CD4-positive, alpha-beta T cell treated with Interleukin-1 beta for 1 hour (primary cell): ENCODE results near the gene LRP1.

Source experiments
- DNase-seq, 2 donors: peaks; one replicate each; pipeline ENCODE4 v3.0.0-alpha.2; 2020 to 2022

The LRP1 gene

GRCh38 chr12:57227315-57228115 lies 99.2 kb downstream of the LRP1 start:
- no peak for DNase-seq

- peak in 1 of 2 donors; percentile 54 for DNase-seq
These were observed 100.9 kb downstream of the LRP1 start for GRCh38 chr12:57229046-57229633.

- peak; percentile 94 to 95 for DNase-seq
These were observed 101.5 kb downstream of the LRP1 start, which contains the start of gene SHMT2 for GRCh38 chr12:57229634-57230380. Gene SHMT2, plus strand, starts transcription at chr12:57229711. Its CDS starts 68 bp downstream, at chr12:57229779.

GRCh38 chr12:57230381-57231155 lies 102.3 kb downstream of the LRP1 start:
- no peak for DNase-seq

GRCh38 chr12:57231276-57232021 lies 103.2 kb downstream of the LRP1 start:
- DNase-seq = no peak

GRCh38 chr12:57232156-57232756 lies 104.0 kb downstream of the LRP1 start:
- DNase-seq = no peak

- no peak for DNase-seq
These were observed 105.3 kb downstream of the LRP1 start for GRCh38 chr12:57233357-57234232.

- DNase-seq = no peak
These were observed 105.9 kb downstream of the LRP1 start for GRCh38 chr12:57234233-57234570.

GRCh38 chr12:57234571-57235016 lies 106.3 kb downstream of the LRP1 start:
- peak in 1 of 2 donors; percentile 55 for DNase-seq

DNA sequence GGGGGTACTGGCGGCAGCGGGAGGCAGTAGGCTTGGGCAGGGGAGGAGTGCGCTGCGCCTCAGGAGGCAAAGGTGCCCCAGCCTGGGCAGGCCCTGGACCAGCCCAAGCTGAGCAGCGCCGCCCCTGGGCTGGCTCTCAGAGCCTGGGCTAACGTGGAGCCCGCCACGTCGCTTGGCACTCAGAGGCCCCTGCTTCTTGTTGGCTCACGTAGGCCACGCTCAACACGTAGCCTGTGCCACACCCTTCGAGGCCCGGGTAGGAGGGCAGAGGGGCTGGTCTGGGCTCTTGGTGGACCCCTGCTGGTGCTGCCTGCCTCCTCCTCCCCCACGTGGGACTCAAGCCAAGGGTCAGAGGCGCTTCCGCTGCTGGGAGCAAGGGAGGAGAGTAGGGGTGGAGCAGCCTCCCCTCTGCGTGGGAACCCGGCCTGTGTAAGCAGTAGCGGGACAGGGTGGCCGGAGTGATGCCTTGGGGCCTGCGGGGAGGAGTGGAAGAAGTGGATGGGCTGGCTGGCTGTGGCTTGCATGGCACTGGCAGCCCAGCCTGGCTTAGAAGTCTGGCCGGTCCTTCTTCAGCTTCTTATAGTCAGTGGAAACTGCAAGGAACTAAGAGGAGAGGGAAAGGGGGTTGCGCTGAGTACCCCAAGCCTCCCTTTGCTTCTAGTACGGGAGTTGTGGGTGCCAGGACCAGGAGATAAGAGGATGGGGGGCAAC lies 106.9 kb downstream of the LRP1 start:
- peak in 1 of 2 donors; percentile 38 for DNase-seq

- DNase-seq = no peak
These were observed 107.4 kb downstream of the LRP1 start for GRCh38 chr12:57235728-57236131.

DNA sequence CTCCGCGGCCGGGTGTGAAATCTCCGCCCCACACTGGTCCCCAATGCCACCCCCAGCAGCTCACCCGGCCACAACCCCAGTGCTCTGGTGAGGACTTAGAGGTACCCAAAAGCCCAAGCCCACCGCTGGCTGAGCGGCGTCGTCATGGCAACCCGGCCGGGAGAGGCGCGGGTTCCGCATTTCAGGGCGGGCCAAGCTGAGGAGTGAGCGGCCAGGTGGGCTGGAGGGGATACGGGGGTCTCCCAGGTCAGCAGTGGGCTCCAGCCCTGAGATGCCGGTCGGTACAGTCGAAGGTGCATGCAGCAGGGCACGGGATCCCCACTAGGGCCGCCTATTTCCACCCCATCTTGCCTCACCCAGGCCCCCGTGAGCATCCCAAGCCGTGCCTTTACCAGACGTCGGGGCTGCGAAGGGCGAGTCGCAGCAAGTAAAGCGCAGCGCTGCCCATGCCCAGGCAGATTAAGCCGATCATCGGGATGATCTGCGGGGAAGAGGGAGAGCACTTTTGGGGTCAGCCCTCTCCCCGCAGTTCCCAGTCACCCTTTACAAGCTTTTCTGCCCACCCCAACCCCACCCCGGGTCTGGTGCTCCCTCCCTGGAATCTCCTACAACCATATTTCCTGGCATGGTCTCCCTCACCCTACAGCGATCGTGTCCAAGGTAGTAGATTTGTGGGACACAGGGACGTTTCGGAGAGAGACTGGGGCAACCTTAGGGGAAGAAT lies 108.1 kb downstream of the LRP1 start:
- DNase-seq = peak in 1 of 2 donors; percentile 41

- DNase-seq = no peak
These were observed 108.8 kb downstream of the LRP1 start for GRCh38 chr12:57236925-57237595.

DNA sequence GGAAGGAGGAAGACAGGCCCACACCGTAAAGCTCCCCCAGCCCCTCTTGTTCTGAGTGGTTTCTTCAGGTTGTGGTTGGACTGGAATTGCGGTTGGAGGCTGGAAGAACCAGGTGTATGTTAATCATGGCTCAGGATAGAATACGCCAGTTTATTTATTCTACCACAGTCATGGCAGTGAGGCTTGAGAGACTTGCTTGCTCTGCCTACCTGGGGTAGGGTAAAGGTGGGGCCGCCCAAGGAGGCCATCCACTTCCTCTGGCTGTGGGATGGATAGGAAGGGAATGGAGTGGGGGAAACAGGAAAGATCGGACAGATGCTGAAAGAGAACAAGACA lies 109.3 kb downstream of the LRP1 start:
- no peak for DNase-seq

- DNase-seq = no peak
These were observed 109.9 kb downstream of the LRP1 start for GRCh38 chr12:57237932-57238853.

- DNase-seq = peak; percentile 85 to 87
These were observed 110.7 kb downstream of the LRP1 start for GRCh38 chr12:57238854-57239554.

DNA sequence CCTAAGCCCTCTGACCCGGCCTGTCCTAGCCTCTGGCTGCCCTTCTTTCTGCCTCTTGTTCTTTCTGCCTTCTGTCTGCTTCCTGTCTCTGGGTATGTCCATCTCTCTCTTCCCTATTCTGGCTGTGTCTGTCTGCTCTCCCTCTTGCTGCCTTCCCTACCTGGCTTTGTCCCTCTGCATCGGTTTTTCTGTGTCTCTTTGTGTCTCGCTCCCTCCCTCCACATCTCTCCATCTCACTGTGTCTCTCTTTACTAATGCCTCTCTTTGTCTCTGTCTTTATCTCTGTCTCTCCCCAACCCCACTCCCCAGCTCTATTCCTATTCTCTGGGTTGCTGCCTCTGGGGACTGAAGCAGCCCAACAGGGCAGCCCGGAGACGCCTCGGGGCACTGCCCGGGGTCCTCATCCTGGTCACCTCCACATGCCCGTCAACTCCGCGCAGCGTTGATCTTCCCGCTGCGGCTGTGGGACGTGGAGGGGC lies 111.3 kb downstream of the LRP1 start:
- DNase-seq = no peak
